HFFc6 (cell line): Measurements from ENCODE around the gene ARHGAP15. TPM values are rescaled to one million over a fixed set of nuclear protein-coding genes. Genes with fewer than 3 reads are reported as not detected.
"Not testable (repeated sequence)": the region's sequence is repeated elsewhere in the genome, so short reads cannot be mapped to it uniquely, and the experiment has no call there.

Experiments
- DNase-seq: peaks from one replicate; pipeline ENCODE4 v3.0.0-alpha.2; 2018
- H3K27ac Mint-ChIP-seq: 2 replicates; pipeline ENCODE4 v1.8.0; 2020; ENCODE audit warnings: mild to moderate bottlenecking, mixed read lengths
- H3K27me3 Mint-ChIP-seq: 2 replicates; pipeline ENCODE4 v1.8.0; 2021; ENCODE audit warnings: mild to moderate bottlenecking, moderate library complexity, mixed read lengths; ENCODE audit not compliant: insufficient read depth
- H3K36me3 Mint-ChIP-seq: 2 replicates; pipeline ENCODE4 v1.8.0; 2021; ENCODE audit warnings: low read depth, mixed read lengths
- H3K4me1 Mint-ChIP-seq: 2 replicates; pipeline ENCODE4 v1.8.0; 2020; ENCODE audit warnings: low read depth, mixed read lengths
- H3K4me3 Mint-ChIP-seq: 2 replicates; pipeline ENCODE4 v1.8.0; 2020; ENCODE audit warnings: mild to moderate bottlenecking, moderate library complexity, mixed read lengths
- H3K9me3 Mint-ChIP-seq: 2 replicates; pipeline ENCODE4 v1.8.0; 2020; ENCODE audit warnings: mild to moderate bottlenecking, mixed read lengths
- total RNA-seq, 6 experiments: library from RNA; stranded (reverse); fragmentation: NEBNext Ultra II Directional; extraction: Animal tissue kit (Norgen Biotek cat#: 25700); gene quantifications; 2 replicates in 1 of 6; 3 replicates in 5 of 6; pipeline ENCODE4 v1.2.3, GENCODE V29; 2021
- TF ChIP-seq, protein P1 (sequence below): fragments of 200-600 bp; sonication (generic); IDR thresholded peaks from 2 replicates; pipeline ENCODE4 v1.5.0; 2021; ENCODE audit warnings: antibody characterized with exemption, mild to moderate bottlenecking

Gene ARHGAP15
- total RNA-seq, 6 experiments from 2014 or later = not detected

GRCh38 chr2:143530758-143531157 is 401.5 kb downstream of the ARHGAP15 start:
- peak; percentile 23 for DNase-seq
- TF ChIP-seq, protein P1, sequence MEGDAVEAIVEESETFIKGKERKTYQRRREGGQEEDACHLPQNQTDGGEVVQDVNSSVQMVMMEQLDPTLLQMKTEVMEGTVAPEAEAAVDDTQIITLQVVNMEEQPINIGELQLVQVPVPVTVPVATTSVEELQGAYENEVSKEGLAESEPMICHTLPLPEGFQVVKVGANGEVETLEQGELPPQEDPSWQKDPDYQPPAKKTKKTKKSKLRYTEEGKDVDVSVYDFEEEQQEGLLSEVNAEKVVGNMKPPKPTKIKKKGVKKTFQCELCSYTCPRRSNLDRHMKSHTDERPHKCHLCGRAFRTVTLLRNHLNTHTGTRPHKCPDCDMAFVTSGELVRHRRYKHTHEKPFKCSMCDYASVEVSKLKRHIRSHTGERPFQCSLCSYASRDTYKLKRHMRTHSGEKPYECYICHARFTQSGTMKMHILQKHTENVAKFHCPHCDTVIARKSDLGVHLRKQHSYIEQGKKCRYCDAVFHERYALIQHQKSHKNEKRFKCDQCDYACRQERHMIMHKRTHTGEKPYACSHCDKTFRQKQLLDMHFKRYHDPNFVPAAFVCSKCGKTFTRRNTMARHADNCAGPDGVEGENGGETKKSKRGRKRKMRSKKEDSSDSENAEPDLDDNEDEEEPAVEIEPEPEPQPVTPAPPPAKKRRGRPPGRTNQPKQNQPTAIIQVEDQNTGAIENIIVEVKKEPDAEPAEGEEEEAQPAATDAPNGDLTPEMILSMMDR = no peak
- H3K4me1 Mint-ChIP-seq = peaks cover 39% of the 10 kb centered on the region
- no peaks in the 10 kb centered on the region for H3K36me3 Mint-ChIP-seq
- H3K9me3 Mint-ChIP-seq = no peaks in the 10 kb centered on the region
- H3K27ac Mint-ChIP-seq = no peak overlapping the region
- H3K27me3 Mint-ChIP-seq = 0 out of 2 replicates have a peak, but pooled peaks cover 1% of the 10 kb centered on the region
- H3K4me3 Mint-ChIP-seq = no peak overlapping the region

DNA sequence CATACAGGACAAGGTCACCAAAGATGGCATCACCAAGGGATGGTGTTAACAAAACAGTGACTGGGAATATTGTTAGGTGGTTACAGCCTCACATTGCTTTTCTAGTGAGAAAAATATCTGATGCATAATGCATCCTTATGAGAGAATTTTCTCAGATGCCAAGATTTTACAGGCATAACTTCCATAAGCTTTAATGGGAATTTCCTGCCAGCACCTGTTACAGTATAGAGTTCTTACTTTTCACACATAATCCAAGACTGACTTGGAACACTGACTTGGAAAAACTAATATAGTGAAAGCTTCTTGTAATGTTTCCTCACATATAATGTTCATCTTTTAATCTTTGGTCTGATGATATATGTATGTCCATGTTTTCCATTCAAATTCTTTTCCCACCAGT is 402.8 kb downstream of the ARHGAP15 start:
- Mint-ChIP-seq H3K36me3 (no peaks in the 10 kb centered on the region; the same call in 1 of the 2 replicates), H3K4me1 (peaks cover 30% of the 10 kb centered on the region), H3K27ac (no peak overlapping the region), H3K4me3 (no peak overlapping the region), H3K9me3 (no peaks in the 10 kb centered on the region), H3K27me3 (0 out of 2 replicates have a peak, but pooled peaks cover 1% of the 10 kb centered on the region)
- TF ChIP-seq, protein P1 = no peak
- DNase-seq = no peak

- Mint-ChIP-seq H3K36me3 (no peaks in the 10 kb centered on the region; the same call in 1 of the 2 replicates), H3K9me3 (no peaks in the 10 kb centered on the region; the same call in 1 of the 2 replicates), H3K27me3 (0 out of 2 replicates have a peak, but pooled peaks cover 1% of the 10 kb centered on the region), H3K27ac (no peak overlapping the region), H3K4me3 (no peak overlapping the region), H3K4me1 (peaks cover 22% of the 10 kb centered on the region)
- TF ChIP-seq, protein P1 = no peak
- DNase-seq = no peak
Observed at GRCh38 chr2:143533846-143534245, 404.6 kb downstream of the ARHGAP15 start.

- Mint-ChIP-seq H3K4me1 (peaks cover 2% of the 10 kb centered on the region), H3K27me3 (peaks cover 5% of the 10 kb centered on the region; the same call in 1 of the 2 replicates), H3K27ac (no peak overlapping the region), H3K36me3 (no peaks in the 10 kb centered on the region; the same call in 1 of the 2 replicates), H3K9me3 (no peaks in the 10 kb centered on the region; the same call in none of the 2 replicates), H3K4me3 (no peak overlapping the region)
- no peak for DNase-seq
- TF ChIP-seq, protein P1 = no peak
Observed at GRCh38 chr2:143535802-143536201, 406.6 kb downstream of the ARHGAP15 start.

DNA sequence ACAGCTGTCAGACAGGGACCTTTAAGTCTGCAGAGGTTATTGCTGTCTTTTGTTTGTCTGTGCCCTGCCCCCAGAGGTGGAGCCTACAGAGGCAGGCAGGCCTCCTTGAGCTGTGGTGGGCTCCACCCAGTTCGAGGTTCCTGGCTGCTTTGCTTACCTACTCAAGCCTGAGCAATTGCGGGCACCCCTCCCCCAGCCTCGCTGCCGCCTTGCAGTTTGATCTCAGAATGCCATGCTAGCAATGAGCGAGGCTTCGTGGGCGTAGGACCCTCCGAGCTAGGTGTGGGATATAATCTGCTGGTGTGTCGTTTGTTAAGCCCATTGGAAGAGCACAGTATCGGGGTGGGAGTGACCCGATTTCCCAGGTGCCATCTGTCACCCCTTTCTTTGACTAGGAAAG is 412.7 kb downstream of the ARHGAP15 start:
- not testable (repeated sequence) for H3K27ac Mint-ChIP-seq, H3K27me3 Mint-ChIP-seq, DNase-seq, H3K4me3 Mint-ChIP-seq, H3K36me3 Mint-ChIP-seq, H3K9me3 Mint-ChIP-seq
- peaks cover 17% of the 10 kb centered on the region for H3K4me1 Mint-ChIP-seq

DNA sequence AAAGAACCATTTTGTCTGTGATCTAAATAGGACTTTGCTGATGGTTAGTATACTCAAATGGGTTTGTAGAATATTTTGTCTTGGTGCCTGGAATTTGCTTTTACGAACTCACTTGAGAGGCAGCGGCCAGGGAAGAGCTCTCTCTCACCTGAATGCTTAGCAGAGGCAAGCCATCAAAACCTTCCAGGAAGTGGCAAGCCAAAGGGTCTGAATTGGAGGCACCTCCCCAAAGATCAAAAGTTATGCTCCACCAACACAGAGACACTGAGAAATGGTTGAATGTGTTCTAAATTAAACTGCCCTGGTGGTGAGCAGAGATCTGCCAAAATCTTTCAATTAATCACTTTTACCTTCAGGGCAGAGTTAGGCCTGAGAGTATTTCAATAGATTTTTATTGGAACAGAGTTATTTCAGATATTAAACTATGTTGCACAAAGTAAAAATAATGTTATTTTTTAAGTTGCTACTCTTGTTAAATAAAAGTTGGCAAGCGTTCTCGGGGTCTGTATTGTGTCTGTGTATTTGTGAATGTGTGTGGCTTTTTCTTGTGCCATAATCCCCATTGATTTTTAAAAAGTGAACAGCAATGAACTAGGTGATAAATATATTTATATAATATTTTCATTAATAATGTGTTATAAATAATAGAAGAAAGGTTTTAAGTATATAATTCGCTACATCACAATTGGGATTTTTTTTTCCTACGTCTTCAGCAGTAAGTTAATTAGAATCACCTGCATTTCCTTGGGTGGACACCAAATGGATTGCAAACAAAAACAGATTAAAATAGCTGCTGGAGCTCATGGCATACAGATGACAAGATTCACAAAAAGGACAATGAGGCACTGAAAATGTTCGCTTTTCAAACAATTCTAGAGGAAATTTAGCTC is 416.1 kb downstream of the ARHGAP15 start:
- Mint-ChIP-seq H3K4me1 (peaks cover 17% of the 10 kb centered on the region), H3K9me3 (no peaks in the 10 kb centered on the region; the same call in none of the 2 replicates), H3K27me3 (peaks cover under 1% of the 10 kb centered on the region; the same call in 1 of the 2 replicates), H3K27ac (peak overlapping the region; percentile 30; the same call in 1 of the 2 replicates), H3K36me3 (no peaks in the 10 kb centered on the region), H3K4me3 (peak overlapping the region; percentile 32; the same call in 1 of the 2 replicates)
- TF ChIP-seq, protein P1 = no peak
- DNase-seq = no peak
